Measurements from ENCODE around the gene PARD3.
"Not testable (repeated sequence)": the region's sequence is repeated elsewhere in the genome, so short reads cannot be mapped to it uniquely, and the experiment has no call there.

The PARD3 gene

DNA sequence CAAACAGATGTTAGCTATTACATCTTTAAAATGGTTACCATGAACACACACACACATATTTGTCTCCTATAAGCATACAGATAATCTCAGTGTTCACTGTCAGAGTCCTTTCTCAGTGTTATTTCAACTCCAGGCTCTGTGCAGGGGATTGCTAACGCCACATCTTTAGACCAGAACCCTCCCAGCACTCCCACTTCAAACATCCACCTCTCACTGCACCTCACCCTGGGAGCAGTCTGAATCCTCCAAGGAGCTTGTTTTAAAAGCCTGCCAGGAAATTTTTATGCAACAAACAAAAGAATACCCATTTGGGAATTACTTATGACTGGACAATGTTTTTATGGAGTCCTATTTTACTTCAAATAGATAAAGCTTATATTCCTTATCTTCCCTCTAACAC is 107.4 kb downstream of the PARD3 start:
- DNase-seq = no peak

DNA sequence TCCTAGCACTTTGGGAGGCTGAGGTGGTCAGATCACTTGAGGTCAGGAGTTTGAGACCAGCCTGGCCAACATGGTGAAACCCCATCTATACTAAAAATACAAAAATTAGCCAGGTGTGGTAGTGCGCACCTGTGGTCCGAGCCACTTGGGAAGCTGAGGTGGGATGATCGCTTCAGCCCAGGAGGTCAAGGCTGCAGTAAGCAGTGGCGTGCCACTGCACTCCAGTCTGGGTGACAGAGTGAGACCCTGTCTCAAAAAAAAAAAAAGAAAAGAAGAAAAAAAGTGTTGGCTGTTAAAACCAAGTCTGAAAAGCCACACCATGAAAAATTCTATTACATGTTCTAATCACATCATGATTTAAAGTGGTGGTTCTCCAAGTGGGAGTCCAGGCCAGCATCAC is 108.1 kb downstream of the PARD3 start:
- DNase-seq = not testable (repeated sequence)

DNA sequence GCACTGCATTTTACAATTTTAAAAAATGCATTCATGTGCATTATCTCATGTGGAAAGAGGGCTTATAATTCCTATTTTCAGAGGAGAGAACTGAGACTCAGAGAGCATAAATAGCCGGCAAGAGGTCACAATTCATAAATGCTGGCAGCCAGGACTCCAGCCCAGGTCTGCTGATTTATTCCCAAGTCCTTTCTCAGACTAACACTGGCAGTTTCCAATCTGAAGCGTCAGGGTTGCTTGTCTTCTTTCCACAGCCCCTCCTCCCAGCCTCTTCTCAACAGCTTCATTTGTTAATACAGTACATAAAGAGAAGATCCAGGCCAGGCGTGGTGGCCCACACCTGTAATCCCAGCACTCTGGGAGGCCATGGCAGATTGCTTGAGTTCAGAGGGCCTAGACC is 108.9 kb downstream of the PARD3 start:
- no peak for DNase-seq

DNA sequence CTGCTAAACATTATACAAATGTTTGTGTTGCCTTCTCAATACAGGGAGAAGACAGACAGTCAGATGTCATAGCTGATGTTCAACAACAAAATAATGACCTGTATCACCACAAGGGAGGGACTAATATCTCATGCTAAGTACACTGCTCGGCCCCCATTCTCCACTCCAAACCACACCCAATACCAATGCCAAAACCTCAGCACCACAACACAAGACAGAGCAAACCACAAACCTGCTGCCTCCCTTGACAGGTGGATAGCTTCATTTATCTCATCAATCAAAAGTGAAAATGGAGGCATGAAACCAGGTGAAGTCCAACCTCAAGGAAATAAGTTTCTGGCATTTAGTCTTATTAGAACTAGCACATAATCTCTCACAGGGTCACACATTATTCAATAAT is 109.5 kb downstream of the PARD3 start:
- no peak for DNase-seq

DNA sequence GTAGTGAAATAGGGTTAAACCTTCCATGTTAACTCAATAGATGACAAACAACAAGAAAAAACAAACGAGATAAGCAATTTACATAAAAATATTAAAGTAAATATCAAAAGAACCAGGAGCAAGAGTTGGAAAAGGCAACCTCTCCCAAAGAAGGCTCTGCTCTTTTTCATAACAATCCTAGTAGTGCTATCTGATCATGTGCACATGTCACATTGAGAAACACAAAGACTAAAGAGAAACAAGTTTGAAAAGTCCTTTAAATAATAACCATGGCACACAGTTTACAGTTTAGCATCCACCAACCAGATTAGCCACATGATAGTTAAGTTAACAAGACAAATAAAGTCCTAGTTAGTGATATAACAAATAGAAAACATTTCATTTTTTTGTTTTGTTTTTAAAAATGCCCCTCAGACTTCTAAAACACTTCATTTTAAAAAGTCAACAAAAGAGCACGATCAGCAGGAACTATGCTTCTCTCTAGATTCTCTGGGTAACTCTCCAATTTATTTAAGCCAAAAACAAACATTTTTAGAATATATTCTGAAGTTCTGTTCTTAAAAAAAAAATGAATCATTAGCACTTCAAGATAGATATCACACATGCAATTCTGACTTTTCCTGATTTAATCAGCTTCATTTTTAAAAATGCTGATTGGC is 110.4 kb downstream of the PARD3 start:
- no peak for DNase-seq

DNA sequence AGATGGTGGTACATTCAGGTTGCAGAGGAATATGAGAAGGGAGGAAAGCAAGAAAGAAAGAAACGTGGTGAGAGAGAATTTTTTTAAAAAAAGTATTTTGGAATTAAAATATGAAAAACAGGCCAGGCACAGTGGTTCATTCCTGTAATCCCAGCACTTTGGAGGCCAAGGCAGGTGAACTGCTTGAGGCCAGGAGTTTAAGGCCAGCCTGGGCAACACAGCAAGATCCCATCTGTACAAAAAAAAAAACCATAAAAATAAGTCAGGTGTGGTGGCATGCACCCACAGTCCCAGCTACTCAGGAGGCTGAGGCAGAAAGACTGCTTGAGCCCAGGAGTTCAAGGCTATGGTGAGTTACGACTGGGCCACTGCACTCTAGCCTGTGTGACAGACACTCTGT is 112.1 kb downstream of the PARD3 start:
- DNase-seq = no peak

DNA sequence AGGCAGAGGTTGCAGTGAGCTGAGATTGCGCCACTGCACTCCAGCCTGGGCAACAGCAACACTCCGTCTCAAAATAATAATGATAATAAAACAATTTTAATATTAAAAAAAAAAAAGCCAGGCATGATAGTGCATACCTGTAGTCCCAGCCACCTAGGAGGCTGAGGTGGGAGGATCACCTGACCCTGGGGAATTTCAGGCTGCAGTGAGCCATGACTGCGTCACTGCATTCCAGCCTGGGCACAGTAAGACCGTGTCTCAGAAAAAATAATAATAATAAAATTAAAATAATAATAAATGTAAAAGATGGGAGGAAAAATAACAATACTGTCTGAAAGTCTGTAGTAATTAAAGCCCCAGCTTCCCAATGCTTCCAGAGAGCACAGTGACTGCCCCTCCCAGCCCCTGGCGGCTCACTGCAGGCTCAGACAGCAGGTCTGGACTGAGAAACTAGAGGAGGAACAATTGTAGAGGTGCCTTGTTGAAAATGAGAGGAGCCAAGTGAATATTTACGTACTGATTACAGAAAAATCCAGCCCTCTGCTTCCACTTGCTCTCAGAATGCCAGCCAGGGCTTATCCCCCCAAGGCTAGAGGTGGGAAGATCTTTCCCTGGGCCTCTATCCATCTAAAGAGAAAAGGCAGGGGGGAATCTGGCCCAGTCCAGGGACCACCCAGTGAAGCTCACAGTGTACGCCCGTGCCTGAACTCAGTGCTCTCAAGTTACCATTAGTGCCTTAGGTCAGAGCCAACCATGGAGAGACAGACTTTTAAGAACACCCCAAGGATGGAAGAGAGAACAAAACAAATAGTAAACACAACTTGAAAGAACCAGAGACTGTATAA is 112.8 kb downstream of the PARD3 start:
- DNase-seq = no peak

DNA sequence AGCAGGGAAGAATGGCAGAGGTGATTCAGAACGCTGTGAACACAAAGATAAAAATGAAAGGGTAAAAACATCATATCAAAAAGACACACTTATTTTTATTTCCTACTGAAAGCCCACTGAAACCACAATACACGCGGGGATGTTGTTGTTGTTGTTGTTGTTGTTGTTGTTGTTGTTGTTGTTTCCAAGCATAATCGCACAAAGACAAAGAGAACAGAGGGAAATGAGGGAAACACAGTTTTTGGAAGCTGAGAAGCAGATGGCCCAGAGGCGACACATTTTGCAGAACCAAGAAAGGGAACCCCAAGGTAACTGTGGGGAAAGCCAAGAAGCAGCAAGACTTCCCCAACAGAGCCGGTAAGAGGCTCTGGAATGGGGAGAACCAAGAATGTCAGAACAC is 113.9 kb downstream of the PARD3 start:
- no peak for DNase-seq

DNA sequence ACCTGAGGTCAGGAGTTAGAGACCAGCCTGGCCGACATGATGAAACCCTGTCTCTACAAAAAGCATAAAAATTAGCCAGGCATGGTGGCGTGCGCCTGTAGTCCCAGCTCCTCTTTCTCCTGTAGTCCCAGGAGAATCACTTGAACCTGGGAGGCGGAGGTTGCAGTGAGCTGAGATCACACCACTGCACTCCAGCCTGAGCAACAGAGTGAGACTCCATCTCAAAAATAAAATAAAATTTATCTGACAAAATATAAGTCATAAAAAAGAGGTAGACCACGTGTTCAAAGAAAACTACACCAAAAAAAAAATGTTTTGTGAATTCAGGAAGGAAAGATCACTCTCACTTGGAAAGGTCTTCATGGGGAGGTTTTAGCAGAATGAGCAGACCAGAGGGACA is 114.3 kb downstream of the PARD3 start:
- DNase-seq = not testable (repeated sequence)

DNA sequence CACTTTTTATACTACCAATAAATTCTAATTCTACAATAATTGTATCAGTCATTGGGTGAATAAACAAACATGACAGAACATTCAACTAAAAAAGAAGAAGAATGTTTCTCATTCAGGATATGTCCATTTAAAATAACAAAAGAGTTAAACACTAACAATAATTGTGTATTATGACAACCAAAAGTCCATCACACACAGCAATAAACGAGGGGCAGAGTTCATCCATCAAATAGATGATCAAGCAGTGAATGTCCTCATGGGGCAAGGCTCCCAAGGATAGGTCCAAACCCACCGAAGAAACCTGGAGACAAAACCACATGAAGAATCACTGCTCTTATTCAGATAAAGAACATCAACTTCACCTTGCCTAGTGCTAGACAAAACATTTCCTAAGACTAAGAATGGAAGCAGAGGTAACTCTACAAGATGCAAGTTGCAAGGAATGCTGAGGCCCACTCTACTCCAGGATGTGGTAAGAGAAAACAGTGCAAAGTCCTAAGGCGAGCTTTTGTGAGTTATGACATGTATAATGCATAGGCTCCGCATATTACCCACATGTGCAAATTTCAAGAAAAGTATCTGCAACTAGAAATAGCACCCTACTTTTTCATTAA is 115.1 kb downstream of the PARD3 start:
- no peak for DNase-seq

DNA sequence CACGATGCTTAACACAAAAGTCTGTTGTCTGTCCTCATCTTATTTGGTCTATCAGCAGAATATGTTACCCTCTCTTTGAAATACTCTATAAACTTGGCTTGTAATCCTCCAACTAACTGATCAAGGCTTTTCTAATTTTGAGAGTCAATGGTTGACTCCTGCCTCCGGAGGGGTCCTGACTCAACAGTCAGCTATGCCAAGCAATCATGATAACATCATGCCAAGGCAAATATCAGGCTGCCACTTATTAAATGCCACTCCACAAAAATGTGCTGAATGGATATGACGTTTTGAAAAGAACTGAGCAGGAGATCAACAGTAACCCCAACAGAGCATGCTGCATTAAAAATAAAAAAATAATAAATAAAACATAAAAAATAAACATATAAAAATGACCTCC is 116.1 kb downstream of the PARD3 start:
- DNase-seq = no peak

DNA sequence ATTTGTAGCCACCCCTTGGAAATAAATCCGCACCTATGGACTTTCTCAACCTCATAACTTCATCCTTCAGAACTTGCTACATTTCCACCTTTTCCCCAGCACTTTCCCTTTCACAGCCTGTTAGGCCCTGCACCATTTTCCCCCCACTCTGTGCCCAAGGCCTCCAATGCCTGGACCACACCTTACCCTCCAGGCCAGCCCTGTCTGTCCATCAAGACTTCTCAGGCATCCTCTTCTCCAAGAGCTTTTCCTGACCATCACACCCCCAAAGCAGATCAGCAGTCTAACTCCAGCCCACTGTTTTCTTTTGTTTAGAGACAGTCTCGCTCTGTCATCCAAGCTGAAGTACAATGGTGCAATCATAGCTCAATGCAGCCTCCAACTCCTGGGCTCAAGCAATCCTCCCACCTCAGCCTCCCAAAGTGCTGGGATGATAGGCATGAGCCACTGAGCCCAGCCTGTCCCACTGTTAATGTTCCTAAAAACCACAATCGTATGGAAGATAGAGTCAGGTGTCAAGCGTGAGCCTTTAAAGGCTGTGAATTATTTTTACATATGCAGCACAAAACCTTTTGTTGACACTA is 116.8 kb downstream of the PARD3 start:
- no peak for DNase-seq

DNA sequence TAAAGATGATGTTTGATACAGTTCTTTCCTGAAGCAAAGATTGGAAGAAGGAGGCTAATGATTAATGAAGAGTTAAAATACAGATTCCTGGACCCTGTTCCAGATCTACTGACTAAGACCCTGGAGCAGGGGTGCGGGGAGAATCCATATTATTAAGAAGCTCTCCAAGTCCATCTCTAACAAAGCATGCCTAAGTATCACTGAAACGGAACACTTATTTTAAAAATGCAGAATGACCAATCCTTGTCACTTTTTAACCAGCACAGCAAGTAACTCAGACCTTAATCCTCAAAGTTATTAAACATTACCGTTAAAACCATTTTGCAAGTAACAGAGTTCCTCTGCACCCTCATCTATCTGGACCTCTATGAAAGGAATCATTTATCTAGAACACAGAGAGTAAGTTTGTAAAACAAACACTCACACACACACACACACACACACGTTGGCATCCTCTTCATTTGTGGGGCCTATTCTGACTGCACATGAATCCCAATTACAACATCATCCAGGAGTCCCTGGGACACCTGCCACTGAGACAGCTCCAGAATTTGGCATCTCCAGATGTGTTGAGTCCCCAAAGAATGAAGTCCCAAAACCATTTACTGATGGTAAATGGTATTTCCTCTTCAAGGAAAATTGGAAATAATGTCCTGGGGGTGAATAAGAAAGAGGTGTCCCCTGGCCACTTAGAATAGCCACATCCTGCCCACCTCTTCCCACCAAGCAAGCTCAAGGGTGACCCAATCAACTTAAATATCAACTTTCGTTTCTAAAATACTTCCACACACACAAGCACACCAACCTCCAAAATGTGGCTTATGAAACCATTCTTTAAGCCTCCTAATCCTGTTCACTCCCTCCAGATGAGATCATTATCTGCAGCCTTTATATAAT is 117.5 kb downstream of the PARD3 start:
- no peak for DNase-seq

DNA sequence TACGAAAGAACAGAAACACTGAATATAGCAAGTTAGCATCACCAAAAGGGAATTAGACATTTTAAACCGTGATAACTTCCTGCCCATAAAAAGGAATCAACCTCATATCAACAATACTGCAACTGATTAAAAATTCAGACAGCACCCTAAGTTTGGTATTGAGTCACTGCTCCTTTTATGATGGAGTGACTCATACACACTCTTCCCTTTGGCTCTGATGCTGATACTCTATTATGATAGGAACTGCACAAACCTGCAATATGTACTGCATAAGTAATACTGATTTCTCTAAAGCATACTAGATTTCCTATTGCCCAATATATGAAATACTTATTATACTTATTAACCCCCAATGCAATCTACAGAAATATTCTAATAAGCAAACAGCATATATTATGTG is 118.7 kb downstream of the PARD3 start:
- DNase-seq = no peak

DNA sequence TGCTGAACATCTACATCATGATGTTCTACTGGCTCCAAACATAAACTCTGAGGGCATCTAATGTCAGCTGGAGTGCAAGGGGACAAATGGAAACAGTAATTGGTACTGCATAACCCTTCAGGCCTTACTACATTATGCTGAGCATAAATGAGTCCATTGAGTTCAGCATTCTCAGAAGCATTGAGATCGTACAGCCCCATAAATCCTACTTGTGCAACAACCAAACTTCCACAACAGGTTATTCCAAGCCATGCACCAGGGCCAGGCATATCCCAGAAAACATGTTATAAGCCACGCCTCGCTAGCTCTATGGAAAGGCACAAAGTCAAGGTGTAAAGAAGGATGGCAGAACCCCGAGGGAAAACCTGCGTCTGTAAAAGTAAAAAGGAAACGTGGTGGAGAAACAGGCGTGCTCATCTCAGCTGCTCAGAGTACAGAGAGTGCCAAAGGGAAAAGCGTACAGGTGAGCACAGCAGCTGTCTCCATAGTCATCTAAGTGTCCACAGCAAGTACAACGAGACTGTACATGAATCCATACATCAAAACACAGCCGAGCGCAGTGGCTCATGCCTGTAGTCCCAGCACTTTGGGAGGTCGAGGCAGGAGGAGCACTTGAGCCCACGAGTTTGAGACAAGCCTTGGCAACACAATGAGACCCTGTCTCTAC is 124.6 kb downstream of the PARD3 start:
- DNase-seq = no peak

DNA sequence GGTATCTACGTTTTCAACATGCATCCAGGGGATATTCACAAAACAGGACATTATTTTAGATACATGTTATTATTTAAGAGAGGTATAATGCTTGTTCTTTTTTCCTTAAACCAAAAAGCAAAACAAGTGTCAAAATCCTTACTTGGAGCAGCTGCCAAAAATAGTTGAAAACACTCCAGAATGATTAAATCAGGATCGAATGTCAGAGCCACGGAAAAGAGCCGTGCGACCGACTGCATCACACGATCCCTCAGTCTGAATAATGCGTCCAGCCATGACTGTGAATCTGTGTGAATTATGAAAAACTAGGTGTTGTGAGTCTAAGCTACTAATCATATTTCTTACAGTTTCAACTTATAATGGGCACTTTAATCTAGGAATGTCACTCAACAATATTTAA is 126.0 kb downstream of the PARD3 start:
- no peak for DNase-seq

DNA sequence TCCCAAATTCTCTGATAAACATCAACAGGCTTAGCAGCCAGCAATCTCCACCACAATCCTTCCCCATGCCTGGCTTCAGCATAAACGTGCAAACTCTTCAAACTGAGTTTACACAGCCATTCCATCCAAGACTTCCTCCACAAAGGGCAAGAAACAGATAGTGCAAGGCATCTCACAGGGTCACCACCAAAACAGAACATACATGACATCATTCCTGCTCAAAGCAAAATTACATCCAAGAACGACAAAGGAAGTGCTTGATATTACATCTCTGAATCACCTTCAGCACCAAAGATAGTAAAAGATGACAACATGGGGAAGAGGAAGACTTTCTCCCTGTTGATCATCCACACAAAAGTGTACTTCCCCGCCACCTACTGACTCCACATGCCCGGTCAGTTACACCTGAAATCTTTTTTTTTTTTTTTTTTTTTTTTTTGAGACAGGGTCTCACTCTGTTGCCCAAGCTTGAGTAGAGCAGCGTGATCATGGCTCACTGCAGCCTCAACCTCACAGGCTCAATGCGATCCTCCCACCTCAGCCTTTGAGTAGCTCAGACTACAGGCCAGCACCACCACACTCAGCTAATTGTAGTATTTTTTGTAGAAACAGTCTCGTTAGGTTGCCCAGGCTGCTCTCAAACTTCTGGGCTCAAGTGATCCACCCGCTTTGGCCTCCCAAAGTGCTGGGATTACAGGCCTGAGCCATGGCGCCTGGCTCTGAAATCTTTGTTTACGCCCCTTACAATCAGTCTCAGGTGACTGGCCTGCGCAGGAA is 127.5 kb downstream of the PARD3 start:
- DNase-seq = no peak

DNA sequence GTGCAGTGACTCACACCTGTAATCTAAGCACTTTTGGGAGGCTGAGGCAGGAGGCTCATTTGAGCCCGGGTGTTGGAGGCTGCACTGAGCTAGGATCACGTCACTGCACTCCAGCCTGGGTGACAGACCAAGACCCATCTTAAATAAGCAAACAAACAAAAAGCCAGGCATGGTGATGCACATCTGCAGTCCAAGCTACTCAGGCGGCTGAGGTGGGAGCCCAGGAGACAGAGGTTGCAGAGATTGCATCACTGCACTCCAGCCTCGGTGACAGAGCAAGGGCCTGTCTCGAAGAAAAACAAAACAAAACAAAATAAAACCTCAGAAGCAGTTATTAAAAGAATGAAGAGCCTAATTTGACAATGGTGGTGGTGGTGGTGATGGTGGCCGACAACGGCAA is 132.5 kb downstream of the PARD3 start:
- no peak for DNase-seq

DNA sequence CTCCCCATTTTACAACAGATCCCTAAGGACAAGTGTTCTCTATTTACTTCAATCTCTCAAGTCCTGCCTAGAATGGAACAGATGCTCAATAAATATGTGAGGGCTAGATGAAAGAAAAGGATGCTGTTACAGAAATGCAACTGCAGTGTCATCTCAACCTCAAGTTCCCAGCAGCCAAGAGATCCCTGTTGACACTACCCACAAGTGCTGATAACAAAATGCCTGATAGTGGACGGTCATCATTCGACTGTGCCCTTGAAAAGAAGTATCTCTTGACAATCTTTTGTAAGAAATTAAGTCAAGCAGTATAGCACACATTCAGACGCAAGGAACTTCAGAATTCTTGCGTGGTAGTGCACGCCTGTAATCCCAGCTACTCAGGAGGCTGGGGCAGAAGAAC is 133.2 kb downstream of the PARD3 start:
- DNase-seq = no peak

DNA sequence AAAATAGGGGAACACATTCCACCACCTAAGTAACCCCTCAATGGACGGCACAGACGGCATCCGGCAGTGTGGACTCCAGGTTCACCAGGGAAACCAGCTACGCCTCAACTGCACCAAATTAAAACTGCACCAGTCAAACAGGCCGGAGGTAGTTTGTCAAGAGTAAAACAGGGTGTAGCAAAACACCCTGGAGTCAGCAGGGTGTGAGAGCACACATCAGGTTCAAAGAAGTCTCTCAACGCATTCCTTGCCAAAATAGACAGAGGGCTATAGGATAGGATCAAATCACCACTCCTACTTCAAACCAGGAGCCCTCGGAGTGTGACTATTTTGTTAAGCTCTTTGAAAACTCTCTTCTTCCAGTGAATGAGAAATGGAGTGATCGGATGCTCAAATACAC is 135.9 kb downstream of the PARD3 start:
- DNase-seq = no peak

DNA sequence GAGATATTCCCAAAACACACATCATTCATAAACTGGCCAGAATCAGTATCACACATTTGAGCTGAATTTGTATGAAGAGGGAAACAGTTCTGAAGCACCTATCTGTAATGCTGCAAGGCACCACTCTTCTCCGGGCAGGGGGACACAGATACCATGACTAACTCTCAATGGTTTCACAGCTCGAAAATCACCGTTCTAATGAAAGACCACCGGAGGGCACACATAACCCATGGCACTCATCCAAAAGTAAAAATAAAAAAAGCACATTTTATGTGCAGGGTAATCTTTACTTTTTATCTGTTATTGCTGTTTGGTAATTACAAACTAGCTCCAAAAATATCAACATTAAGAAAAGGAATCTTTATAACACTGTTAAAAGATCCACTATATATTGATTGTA is 137.5 kb downstream of the PARD3 start:
- no peak for DNase-seq

All from suppressor macrophage treated with lipopolysaccharide for 4 hours (primary cell).